Ovary (tissue), 3 donors: ENCODE results near the gene GRIN2A.

Source experiments
- POLR2A ChIP-seq: fragments of 450-650 bp; IDR thresholded peaks from one replicate; pipeline ENCODE4 v1.6.1; 2017; ENCODE audit warnings: antibody characterized with exemption, mild to moderate bottlenecking, moderate library complexity
- TF ChIP-seq, protein P1 (sequence below), 3 donors: fragments of 450-650 bp in 2 of 3; fragments of 200-600 bp in 1 of 3; IDR thresholded peaks; one replicate each; pipeline versions ENCODE4 v1.5.1 to v1.8.0; 2016 to 2022; ENCODE audit warnings: antibody characterized with exemption in 3 of 3, mild to moderate bottlenecking in 1 of 3
- donor health status: DM: no; HTN: no; CAD: no.

DNA sequence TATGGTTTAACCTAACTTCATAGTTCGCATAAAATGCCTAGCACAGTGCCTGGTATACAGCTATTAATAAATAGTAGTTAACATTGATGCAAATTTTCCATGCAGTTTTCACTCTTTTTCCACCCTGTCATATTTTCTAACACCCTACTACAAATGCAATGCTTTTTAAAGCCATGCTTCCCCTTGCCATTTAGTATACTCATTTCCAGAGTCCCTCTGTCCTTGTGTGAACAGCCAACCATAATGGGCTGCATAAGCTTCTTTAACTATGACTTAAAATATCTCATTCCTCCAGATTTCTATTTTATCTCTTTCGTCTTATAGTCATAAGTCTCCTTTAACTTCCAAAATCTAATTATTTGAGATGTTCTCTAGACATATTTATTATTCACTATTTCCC lies 284.1 kb downstream of the GRIN2A start:
- TF ChIP-seq, protein P1, sequence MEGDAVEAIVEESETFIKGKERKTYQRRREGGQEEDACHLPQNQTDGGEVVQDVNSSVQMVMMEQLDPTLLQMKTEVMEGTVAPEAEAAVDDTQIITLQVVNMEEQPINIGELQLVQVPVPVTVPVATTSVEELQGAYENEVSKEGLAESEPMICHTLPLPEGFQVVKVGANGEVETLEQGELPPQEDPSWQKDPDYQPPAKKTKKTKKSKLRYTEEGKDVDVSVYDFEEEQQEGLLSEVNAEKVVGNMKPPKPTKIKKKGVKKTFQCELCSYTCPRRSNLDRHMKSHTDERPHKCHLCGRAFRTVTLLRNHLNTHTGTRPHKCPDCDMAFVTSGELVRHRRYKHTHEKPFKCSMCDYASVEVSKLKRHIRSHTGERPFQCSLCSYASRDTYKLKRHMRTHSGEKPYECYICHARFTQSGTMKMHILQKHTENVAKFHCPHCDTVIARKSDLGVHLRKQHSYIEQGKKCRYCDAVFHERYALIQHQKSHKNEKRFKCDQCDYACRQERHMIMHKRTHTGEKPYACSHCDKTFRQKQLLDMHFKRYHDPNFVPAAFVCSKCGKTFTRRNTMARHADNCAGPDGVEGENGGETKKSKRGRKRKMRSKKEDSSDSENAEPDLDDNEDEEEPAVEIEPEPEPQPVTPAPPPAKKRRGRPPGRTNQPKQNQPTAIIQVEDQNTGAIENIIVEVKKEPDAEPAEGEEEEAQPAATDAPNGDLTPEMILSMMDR (IDR thresholded peaks at IDR 0.05), result no peak
- no peak for TF ChIP-seq POLR2A
